GM19023 (cell line): ENCODE data around the gene FNDC3A.
"Not testable (repeated sequence)": the region's sequence is repeated elsewhere in the genome, so short reads cannot be mapped to it uniquely, and the experiment has no call there.

ENCODE experiments used
- ATAC-seq: cut with Tn5 transposase; IDR thresholded peaks from one replicate; pipeline ENCODE4 v1.9.1; 2021; ENCODE audit warnings: mild to moderate bottlenecking, moderate library complexity; ENCODE audit not compliant: unreplicated experiment

The FNDC3A gene

DNA sequence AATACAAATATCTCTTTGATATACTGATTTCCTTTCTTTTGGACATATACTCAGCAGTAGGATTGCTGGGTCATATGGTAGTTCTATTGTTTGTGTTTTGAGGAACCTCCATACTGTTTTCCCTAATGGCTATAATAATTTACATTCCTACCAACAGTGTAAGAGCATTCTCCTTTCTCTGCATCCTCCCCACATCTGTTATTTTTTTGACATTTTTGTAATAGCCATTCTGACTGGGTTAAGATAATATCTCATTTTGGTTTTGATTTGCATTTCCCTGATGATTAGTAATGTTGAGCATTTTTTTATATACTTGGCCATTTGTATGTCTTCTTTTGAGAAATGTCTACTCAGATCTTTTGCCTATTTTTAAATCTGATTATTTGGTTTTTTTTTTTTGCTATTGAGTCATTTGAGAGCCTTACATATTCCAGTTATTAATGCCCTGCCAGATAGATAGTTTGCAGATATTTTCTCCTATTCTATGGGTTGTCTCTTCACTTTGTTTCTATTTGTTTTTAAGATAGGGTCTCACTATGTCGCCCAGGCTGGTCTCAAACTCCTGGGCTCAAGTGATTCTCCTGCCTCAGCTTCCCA is 95.7 kb downstream of the FNDC3A start:
- ATAC-seq = no peak

DNA sequence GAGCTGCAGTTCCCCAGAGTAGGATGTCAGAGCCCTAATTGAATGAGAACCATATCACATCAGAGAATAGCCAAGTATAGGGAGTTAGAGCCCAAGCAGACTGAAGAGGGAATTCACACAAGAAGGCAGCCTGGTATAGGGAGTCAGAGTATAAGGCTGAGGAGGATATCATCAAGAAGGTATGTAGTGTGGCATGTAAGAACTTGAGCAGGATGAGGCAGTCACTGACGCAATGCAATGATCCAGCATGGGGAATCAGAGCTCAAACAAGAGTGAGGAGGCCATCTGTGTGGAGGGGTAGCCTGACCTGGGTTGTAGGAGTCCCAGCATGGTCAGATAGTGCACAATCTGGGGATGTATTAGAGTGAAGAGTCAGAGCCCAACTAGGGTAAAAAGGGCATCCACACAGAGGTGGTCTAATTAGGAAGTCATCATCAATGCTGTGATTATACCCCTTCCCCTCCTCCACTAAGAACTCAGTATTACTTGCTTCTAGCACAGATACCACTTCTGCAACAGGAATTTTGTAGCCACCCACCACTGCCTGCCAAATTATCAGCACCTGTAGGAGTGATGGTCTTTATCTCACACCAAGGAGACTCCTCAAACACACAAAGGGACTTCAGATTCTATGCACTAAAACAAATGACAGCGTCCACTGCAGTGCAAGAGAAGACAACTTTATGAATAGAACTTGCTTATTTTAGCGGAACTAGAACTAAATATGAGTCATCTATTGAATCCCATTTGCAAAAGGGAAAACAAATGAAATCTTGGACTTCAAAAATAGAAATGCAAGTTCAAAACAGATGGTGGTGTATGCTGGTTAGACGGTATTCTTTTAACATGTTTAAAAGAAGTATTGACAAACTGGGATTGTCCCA is 107.2 kb downstream of the FNDC3A start:
- peak; percentile 68 for ATAC-seq

- ATAC-seq = no peak
Measured at GRCh38 chr13:49084961-49085360, 109.2 kb downstream of the FNDC3A start.

DNA sequence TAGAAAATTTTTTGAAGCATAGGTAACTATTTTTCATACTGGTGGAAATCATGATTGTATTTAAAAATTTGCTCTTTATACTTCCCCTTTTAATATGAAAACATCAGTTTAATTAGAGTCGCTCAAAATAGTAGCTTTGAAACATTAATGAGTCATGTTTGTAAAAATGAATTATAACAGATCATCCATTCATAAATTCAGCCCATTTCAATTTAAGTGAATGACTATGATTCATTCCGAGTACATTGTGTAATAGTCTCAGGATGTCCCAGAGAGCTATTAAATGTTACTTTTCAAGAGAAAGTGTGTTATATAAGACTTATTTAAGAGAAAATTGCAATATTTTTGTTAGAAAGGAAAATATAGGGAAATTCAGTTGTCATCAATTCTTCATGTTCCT is 111.0 kb downstream of the FNDC3A start:
- no peak for ATAC-seq

DNA sequence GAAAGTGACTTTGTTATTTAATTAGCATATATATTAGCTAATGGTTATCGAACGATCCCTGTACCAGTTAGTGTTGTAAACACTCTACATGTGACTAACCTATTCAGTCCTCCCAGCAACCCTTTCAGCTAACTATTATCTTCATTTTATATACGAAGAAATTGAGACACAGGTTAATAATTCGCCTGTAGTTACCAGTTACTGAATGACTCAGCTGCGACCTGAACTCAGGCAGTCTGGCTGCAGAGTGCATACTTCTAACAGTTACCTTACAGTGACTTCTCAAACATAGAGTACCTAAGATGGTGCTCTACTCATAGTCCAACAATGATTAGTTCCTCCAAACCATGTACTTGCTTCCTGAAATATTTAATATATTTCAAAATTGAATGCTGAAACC is 117.7 kb downstream of the FNDC3A start:
- ATAC-seq = no peak

DNA sequence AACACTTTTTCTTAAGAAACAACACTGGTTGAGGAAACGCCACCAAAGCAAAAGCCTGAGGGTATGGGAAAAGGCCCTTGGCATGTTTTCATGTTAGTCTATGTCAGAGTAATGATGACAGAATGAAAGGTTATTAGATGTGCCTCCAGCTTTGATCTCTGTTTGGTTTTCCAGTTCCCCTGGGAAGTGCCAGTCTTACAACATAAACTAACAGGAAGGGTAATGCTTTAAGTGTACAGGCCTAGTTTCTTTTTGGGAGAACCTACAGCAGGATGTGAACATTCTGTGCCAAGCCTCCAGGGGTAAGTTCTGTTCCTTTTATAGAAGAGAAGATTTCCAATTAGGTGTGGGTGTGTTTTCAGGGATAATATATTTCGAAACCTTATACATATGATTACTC is 121.7 kb downstream of the FNDC3A start:
- ATAC-seq = no peak

- no peak for ATAC-seq
Measured at GRCh38 chr13:49098198-49098597, 122.5 kb downstream of the FNDC3A start.

DNA sequence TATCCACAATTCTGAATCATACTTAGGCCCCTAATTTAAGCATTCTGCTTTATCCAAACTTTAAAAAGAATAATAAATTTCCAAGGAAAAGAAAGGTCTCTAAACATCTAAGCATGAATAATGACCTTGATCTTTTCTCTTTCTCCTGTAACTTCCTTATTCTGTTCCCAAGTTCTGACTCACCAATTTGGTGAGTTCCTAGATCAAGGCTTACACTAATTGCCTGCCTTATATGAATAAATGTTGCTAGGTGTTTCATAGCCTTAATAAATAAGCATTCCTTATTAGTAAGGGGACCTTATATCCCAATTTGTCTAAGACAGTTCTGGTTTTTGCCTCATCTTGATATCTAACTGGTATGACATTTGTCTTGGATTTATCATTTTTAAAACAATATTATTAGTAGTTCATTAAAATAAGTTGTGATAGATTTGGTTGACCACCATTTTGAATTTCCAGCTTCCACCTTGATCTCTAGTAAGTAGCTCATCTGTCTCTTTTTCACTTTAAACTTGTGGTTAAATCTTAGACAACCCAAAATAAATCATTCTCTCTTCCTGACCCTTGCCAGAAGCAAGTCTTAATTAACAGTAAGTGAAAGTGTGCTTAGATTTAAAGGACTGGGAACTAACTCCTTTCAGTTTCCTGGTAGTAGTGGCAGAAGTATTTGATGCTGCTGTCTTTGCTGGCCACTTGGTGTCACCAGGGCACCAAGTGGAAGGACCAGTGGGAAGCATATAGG is 123.2 kb downstream of the FNDC3A start:
- no peak for ATAC-seq

DNA sequence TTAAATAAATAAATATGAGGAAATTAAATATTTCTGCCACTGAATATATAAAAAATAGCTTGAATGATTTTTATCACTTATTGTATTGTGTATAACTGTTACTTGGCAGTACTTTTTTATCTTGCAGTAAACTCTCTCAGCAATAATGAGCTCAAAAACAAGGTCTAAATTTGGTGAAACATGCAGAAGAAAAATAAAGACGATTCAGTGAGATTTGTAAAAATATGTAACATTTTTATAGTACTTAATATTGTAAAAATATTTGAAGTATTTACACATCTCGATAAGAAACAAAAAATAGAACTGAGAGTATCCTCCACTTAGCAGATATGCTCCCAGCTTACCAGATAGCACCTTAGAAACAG is 123.8 kb downstream of the FNDC3A start:
- no peak for ATAC-seq

DNA sequence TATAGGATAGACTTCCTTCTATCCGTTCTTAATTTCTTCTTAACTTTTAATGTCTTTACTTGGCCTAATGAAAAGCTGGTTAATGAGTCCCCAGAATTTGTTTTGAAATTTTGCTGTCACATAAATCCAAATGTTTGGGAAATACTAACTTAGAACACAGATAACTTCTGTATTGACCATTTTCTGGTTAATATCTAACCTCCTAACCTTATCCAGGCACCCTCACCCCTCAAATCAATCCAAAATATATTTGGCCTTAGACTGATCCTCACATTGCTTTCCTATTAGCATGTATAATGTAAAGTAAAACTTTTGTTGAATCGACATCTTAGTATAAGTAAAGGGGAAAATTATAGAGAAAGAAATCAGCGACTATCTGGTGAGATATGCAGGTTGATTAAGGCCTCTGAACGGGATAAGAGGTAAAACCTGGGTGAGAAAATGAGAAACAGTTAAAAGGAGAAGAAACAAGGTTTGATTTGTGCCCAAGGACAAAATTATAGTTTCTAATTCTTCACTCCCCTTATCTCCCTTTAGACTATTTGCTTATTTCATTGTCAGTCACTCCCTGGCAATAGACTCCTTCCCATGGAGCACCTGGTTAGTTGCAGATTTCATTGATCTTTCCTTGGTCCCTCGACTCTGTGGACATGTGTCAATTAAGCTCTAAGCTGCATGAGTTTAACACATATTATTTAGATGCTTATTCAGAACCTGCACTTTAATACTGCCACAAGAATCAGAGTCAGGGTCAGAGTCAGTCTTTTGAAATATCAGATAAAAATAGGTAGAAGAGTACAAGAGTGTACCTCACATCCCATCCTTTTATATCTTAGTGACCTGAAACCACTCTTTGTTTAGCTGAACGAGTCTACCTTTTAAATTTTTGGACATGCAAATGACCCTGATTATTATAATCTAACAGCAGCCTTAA is 125.2 kb downstream of the FNDC3A start:
- ATAC-seq = no peak

DNA sequence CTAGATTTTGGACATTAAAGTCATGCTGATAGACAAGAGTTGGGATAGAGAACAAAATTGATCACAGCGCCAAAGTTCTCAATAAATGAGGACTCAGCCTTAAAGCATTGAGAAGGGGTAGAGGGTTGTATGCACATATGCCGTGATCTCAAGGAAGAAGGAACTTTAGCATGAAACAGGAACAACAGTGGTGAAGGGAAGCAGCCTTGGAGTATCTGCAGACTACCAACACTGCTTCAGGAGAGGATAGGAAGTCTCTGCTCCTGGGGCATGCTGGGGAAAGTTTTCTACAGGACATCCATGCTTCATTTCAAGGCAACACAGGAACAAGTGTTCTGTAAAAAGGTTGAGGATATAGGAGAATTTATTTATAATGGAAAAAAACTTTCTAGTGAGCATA is 132.5 kb downstream of the FNDC3A start:
- no peak for ATAC-seq

DNA sequence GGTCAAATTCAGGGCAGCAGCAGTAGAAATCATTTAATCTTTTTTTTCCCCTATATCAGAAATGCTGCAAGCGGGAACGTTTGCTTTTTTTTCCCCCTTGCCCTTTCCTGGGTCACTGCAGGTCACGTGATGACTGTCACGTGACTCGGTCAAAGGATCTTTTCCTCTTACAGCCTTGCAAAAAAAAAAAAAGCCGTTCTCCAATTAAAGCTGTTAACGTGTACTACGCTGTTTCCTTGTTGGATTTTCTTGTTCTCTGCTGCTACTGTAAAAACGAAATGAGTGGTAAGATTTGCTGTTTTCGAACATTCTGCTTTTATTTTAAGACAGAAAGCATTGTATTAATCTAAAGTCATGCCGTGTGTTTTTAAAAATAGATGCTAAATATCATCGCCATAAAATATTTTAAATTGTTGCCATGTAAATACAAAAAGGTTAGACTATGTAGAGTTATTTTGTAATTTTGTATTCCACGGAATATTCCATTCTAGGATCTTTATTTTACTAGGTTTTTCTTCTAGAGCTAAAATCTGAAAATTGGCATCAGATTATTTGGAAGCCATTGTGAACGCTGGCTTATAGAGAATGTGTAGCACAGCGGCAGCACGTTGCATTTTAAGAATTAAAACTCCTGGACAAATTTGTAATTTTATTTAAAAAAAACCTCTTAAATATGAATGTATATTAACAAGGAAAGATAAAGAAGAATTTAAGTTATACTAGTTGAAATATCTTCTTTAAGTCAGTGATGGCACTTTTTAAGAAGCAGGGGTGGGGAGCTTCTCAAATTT is 134.6 kb downstream of the FNDC3A start:
- peak; percentile 66 for ATAC-seq

GRCh38 chr13:49110913-49111170 is 135.1 kb downstream of the FNDC3A start:
- no peak for ATAC-seq

- ATAC-seq = no peak
Measured at GRCh38 chr13:49112782-49113525, 137.2 kb downstream of the FNDC3A start.

DNA sequence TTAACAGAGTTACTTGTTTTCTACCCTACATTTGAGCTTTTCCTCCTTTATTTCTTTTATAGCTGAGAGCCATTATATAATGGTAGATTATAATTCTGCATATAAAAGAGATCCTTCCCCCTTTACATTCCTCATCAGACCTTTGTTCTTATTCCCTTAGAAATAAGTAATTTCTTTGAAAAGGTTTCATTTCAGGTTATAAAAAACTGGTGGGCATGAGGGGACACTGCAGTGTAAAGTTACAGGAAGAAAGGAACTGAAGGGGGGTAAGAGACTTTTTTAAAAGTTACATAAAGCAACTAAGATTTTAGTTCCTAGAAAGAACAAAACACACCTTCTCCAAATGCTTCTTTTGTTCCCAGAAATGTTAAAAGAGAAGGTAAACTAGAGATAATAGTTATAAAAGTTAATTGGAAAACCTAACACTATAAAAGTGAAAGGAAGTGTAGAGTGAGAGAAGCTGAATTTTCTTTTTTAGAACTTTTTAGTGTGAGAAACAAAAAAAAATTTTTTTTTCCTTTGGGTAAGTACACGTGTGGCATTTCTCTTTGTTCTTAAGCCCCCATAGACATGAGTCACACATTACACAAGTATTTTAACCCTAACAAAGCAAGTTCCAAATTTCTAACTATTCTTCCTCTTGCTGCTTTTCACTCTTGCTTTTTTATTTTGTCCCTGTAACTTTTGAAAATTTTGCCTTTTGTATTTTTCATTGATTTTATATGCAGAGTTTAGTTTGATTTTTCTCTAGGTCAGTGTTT is 138.0 kb downstream of the FNDC3A start:
- ATAC-seq = no peak

GRCh38 chr13:49116873-49117272 is 141.2 kb downstream of the FNDC3A start:
- ATAC-seq = no peak

- not testable (repeated sequence) for ATAC-seq
Measured at GRCh38 chr13:49118455-49118854, 142.7 kb downstream of the FNDC3A start.

DNA sequence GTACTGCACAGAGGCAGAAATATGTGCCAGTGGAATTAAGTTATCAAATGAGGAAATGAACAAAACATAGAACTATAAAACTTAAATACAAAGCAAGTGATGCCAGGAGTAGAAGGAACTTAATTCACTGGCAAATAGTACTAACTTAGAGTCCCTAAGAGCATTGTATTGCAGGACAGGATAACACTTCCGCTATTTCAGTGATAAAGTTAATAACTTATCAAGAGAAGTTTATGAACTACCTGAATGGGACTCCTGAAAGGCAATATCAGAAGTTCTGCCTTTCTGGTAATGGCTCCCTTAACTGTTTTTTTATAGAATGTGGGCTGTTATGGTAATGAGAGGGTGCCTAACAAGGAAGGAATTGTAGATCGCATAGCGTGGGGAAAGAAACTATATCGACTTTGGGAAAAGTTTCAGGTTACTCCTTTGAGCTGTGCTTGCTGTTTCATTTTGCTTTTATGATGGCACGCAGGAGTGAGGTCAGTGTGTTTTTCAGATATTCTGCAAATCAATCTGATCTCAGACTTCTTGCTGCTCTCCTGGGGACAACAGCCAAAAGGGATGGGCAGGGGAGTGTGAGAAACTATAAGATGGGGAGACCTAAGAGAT is 149.1 kb downstream of the FNDC3A start:
- ATAC-seq = no peak
